DMS 273 treated with DMSO at 0.1 percent for 48 hours (cell line): Measurements from ENCODE around the gene CRIM1.

Experiments used
- DNase-seq: peaks from one replicate; lab custom pipeline; 2025; lab: John Stamatoyannopoulos, UW

Gene CRIM1

DNA sequence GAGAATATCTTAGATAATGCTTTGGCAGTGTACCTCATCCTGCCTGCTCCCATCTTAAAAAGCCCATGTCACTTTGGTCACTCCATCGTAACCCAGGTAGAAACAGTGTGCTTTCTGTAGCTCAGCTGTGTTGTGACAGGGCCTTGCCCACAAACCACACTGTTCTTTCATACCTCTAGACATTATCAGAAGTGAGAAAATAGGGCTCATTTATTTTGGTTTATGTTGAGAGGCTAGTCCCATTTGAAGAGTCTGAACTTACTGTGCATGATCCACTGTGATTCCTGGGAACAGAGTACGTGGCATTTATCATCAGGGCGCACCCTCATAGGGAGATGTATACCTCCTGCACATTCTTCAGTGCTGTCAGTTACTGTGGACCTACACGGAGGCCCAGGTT lies 172.7 kb downstream of the CRIM1 start:
- DNase-seq, result no peak

- DNase-seq, result no peak
Observed at GRCh38 chr2:36528766-36529392, 173.3 kb downstream of the CRIM1 start.

GRCh38 chr2:36530178-36530982 lies 174.8 kb downstream of the CRIM1 start:
- no peak for DNase-seq

DNA sequence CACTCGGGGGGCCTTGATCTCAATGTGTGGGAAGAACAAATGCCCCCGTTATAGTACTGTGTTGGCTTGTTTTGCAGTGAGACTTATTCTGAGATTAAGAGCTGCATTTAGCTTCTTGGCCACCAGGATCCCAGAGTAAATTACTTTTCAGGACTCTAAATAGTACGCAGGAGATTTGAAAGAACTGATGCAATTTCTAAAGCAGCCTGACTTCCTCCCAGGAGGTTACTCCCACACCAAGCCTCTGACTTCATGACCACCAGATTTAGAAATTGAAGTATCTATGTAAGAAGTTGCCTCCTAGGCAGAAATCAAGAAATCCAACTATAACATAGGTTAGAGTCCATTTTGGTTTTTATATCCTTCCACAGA lies 175.4 kb downstream of the CRIM1 start:
- no peak for DNase-seq

GRCh38 chr2:36534275-36534799 lies 178.8 kb downstream of the CRIM1 start:
- no peak for DNase-seq

- DNase-seq, result no peak
Observed at GRCh38 chr2:36535099-36535498, 179.5 kb downstream of the CRIM1 start.

- no peak for DNase-seq
Observed at GRCh38 chr2:36536776-36537175, 181.2 kb downstream of the CRIM1 start.

DNA sequence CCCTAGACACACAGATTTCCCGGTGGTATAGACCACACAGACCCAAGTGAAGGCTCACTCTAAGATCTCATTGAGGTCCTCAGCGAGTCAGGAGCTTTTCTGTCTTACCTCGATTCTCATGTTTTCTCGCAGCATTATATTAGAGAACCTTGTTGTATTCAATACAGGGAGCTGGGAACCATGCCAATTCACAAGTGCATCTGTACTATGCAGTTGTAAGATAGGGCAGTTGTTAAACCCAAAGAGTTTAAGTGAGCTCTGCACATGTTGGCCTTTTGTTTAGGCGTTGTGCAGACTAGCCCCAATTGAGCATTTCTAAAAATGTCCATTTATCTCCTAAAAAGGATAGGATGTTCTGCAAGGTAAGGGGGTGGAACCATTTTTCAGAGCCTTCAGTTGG lies 182.8 kb downstream of the CRIM1 start:
- no peak for DNase-seq

GRCh38 chr2:36539631-36540030 lies 184.1 kb downstream of the CRIM1 start:
- DNase-seq, result no peak

GRCh38 chr2:36540986-36541754 lies 185.6 kb downstream of the CRIM1 start:
- no peak for DNase-seq

- no peak for DNase-seq
Observed at GRCh38 chr2:36541891-36542595, 186.5 kb downstream of the CRIM1 start.

GRCh38 chr2:36544638-36545338 lies 189.2 kb downstream of the CRIM1 start:
- DNase-seq, result no peak

GRCh38 chr2:36545871-36546416 lies 190.4 kb downstream of the CRIM1 start:
- no peak for DNase-seq

DNA sequence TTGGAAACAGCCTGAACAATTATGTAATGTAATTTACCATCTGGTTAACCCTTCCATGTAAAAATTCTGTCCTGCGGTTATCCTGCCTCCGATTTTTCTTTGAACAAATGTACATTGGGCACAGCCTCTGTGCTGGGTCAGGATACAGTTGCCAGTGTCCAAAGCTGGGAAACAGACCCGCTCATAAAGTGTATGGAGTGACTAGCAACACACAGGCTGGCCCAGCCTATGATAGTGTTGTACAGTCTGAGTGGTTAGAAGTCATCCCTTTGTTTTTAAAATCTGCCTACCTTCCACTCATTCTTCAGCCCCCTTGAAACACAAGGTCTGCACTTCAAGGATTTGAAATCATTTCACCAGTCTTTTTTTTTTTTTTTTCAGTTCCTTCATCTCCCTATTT lies 192.3 kb downstream of the CRIM1 start:
- DNase-seq, result no peak

- DNase-seq, result no peak
Observed at GRCh38 chr2:36549165-36549574, 193.6 kb downstream of the CRIM1 start.

DNA sequence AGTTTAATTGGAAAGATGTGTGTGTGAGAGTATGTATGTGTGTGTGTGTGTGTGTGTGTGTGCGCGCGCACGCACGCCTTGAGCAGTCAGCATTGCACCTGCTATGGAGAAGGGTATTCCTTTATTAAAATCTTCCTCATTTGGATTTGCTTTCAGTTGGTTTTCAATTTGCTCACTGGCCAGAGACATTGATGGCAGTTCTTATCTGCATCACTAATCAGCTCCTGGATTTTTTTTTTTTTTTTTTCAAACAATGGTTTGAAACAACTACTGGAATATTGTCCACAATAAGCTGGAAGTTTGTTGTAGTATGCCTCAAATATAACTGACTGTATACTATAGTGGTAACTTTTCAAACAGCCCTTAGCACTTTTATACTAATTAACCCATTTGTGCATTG lies 194.4 kb downstream of the CRIM1 start:
- DNase-seq, result no peak

DNA sequence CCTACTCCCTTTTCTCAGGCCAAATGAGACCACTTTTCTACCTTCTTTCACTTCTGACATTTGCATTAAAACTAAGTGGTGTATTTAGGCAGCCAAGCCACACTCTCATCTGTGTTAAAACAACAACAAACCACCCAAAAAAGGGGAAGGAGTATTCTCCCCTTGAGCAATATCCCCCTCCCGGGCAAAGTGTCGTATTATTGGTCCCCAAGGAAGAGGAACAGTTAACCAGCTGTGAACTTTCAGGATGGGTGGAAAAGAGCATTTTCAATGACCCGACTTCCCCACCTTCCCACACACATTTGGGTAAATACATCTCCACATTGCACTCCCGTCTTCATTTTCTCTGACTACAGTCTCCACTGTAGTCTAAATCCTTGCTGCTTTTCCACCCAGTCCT lies 198.1 kb downstream of the CRIM1 start:
- no peak for DNase-seq

DNA sequence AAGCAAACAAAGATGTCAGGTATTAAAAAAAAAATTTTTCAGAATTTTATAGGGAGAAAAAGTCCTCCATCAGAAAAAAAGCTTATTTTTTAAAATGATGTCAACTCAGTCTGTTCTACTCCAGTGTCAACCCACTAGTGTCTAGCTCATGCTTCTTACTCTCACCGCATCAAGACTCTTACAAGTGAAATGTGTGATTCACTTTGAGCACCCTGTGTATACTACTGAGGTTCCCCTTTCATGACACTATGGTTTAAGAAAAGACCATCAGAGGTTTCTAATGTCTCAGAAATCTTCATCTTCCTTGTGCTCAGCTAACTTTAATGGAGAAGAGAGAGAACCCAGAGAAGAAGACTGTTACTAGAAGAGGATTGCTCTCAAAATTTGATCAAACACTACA lies 199.0 kb downstream of the CRIM1 start:
- DNase-seq, result no peak

DNA sequence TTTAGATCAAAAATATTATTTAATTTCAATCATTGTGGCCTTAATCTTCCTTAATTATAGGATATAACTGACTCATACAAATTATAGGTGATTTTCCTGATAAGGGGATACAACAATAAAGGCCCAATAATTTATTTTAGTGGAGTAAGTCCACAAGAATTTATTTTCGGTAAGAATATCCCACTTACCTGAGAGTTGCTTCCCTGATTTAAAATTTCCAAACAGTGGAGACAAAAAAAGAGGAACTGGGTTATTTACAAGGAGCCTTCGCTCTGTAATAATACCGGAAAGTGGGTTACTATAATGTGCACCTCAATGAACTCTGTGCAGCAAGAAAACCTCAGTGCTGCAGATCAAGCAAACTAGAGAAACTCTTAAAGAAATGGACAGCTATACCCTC lies 200.2 kb downstream of the CRIM1 start:
- DNase-seq, result no peak

GRCh38 chr2:36556842-36557241 lies 201.3 kb downstream of the CRIM1 start:
- no peak for DNase-seq

GRCh38 chr2:36559221-36559942 lies 203.8 kb downstream of the CRIM1 start:
- no peak for DNase-seq
